HepG2 (cell line): ENCODE results near the gene NGLY1. TPM values are rescaled to one million over a fixed set of nuclear protein-coding genes. Genes with fewer than 3 reads are reported as not detected.

Experiments used
- ATAC-seq: fragments of 200-7000 bp; cut with Tn5 transposase; 3 replicates; pipeline ENCODE4 v1.9.1; 2020; ENCODE audit warnings: mild to moderate bottlenecking, moderate library complexity
- BruUV-seq: library from RNA; stranded (reverse); fragments of 400-500 nt; replicated peaks from 2 replicates; lab custom pipeline; 2021; lab: Mats Ljungman, UMichigan
- CTCF ChIA-PET: fragments of 300-600 bp; formaldehyde crosslinking; extraction: SDS; loops from one replicate; lab custom pipeline; 2021; ENCODE audit warnings: low total read pairs, inconsistent platforms, low intra/inter-chr PET ratio; lab: Yijun Ruan, JAX
- POLR2A ChIA-PET: fragments of 350-600 bp; sonication (Branson Sonifier 250); formaldehyde crosslinking; loops from one replicate; lab custom pipeline; 2020; ENCODE audit warnings: antibody characterized with exemption, inconsistent platforms; lab: Yijun Ruan, JAX
- DNase-seq: peaks from one replicate; pipeline ENCODE4 v3.0.0-alpha.2; 2015; ENCODE audit warnings: low spot score
- FAIRE-seq: peaks from 3 replicates; lab custom pipeline; 2011; peaks lifted over from hg19 to GRCh38; lab: Jason Lieb, UNC
- H2AFZ ChIP-seq: one replicate; pipeline ENCODE4 v1.6.1; 2011; ENCODE audit warnings: low read length, inconsistent platforms
- H3K27ac ChIP-seq: fragments of 300-600 bp; 3 replicates; pipeline ENCODE4 v1.8.0; 2011; ENCODE audit warnings: mixed run types, mild to moderate bottlenecking, mixed read lengths, low read length, inconsistent platforms; ENCODE audit not compliant: insufficient read depth; ENCODE audit errors: extremely low read length
- H3K27me3 ChIP-seq, 2 experiments: fragments of 200-600 bp in 1 of 2; 2 replicates in 1 of 2; 3 replicates in 1 of 2; pipeline versions ENCODE4 v1.6.0 to v1.8.0; 2011; ENCODE audit warnings: low read length in 2 of 2, mild to moderate bottlenecking in 2 of 2, moderate library complexity in 2 of 2, inconsistent platforms in 1 of 2; ENCODE audit not compliant: insufficient read depth in 2 of 2, control insufficient read depth in 1 of 2
- H3K36me3 ChIP-seq, 2 experiments: fragments of 200-600 bp in 1 of 2; replicated peaks in 1 of 2; 2 replicates in 1 of 2; 3 replicates in 1 of 2; pipeline versions ENCODE4 v1.5.1 to v1.8.0; 2011; ENCODE audit warnings: low read length in 2 of 2, inconsistent platforms in 1 of 2; ENCODE audit not compliant: insufficient read depth in 2 of 2, control insufficient read depth in 1 of 2
- H3K4me1 ChIP-seq: 2 replicates; pipeline ENCODE4 v1.5.1; 2012; ENCODE audit warnings: low read length, inconsistent platforms; ENCODE audit not compliant: insufficient read depth
- H3K4me2 ChIP-seq: 2 replicates; pipeline ENCODE4 v1.6.0; 2011; ENCODE audit warnings: low read depth, low read length, inconsistent platforms
- H3K4me3 ChIP-seq, 3 experiments: fragments of 200-600 bp in 1 of 3; sonication (generic), shearing (Covaris generic) in 1 of 3; replicated peaks in 1 of 3; 2 replicates each; pipeline ENCODE4 v1.5.1; 2011 to 2016; ENCODE audit warnings: low read length in 3 of 3, inconsistent platforms in 2 of 3, low read depth in 2 of 3, mild to moderate bottlenecking in 2 of 3, control low read depth in 1 of 3, mixed read lengths in 1 of 3; ENCODE audit not compliant: insufficient read depth in 1 of 3
- H3K79me2 ChIP-seq: one replicate; pipeline ENCODE4 v1.6.1; 2011; ENCODE audit warnings: low read length, inconsistent platforms; ENCODE audit not compliant: insufficient read depth
- H3K9ac ChIP-seq: 2 replicates; pipeline ENCODE4 v1.6.0; 2011; ENCODE audit warnings: mild to moderate bottlenecking, low read depth, low read length, inconsistent platforms; ENCODE audit not compliant: insufficient read depth
- H3K9me3 ChIP-seq: 2 replicates; pipeline ENCODE4 v1.5.1; 2012; ENCODE audit warnings: mild to moderate bottlenecking, low read length
- H4K20me1 ChIP-seq: 2 replicates; pipeline ENCODE4 v1.6.0; 2011; ENCODE audit warnings: inconsistent platforms, mild to moderate bottlenecking, low read length, moderate library complexity; ENCODE audit not compliant: insufficient read depth
- GMEB1 ChIP-seq: sonication (generic); formaldehyde crosslinking; IDR thresholded peaks from 2 replicates; pipeline ENCODE4 v1.5.1; 2020; ENCODE audit warnings: missing genetic modification reagents, mild to moderate bottlenecking, borderline replicate concordance
- JDP2 ChIP-seq: sonication (generic); formaldehyde crosslinking; IDR thresholded peaks from 2 replicates; pipeline ENCODE4 v1.8.1; 2022; ENCODE audit warnings: missing genetic modification reagents, borderline replicate concordance
- MED13 ChIP-seq: sonication (generic); formaldehyde crosslinking; IDR thresholded peaks from 2 replicates; pipeline ENCODE4 v1.5.0; 2020; ENCODE audit warnings: missing genetic modification reagents
- POLR2AphosphoS2 ChIP-seq: IDR thresholded peaks from 2 replicates; pipeline ENCODE4 v1.6.1; 2011; ENCODE audit warnings: low read depth, low read length, improper control_type of control experiment
- SETDB1 ChIP-seq: sonication (generic); formaldehyde crosslinking; IDR thresholded peaks from 2 replicates; pipeline ENCODE4 v1.5.1; 2020; ENCODE audit warnings: missing genetic modification reagents, mild to moderate bottlenecking, borderline replicate concordance
- TRIM22 ChIP-seq: fragments of 450-650 bp; IDR thresholded peaks from 2 replicates; pipeline ENCODE4 v1.6.1; 2017
- YY1 ChIP-seq: IDR thresholded peaks from 2 replicates; pipeline ENCODE4 v1.6.1; 2011; ENCODE audit warnings: low read length, low read depth, moderate library complexity, mild to moderate bottlenecking; ENCODE audit not compliant: insufficient read depth, insufficient replicate concordance
- ZBTB1 ChIP-seq: sonication (generic); formaldehyde crosslinking; IDR thresholded peaks from 2 replicates; pipeline ENCODE4 v1.4.0; 2020; ENCODE audit warnings: missing genetic modification reagents, borderline replicate concordance
- ZBTB33 ChIP-seq: sonication (generic); formaldehyde crosslinking; IDR thresholded peaks from 2 replicates; pipeline ENCODE4 v1.4.0; 2020; ENCODE audit warnings: missing genetic modification reagents
- ZFP36 ChIP-seq: fragments of 150-350 bp; IDR thresholded peaks from 2 replicates; pipeline ENCODE4 v1.6.1; 2018; ENCODE audit warnings: borderline replicate concordance, low read length, low read depth; ENCODE audit not compliant: partially characterized antibody
- ZNF383 ChIP-seq: sonication (generic); formaldehyde crosslinking; IDR thresholded peaks from 2 replicates; pipeline ENCODE4 v1.4.0; 2020; ENCODE audit warnings: missing genetic modification reagents, mild to moderate bottlenecking, borderline replicate concordance
- ZNF614 ChIP-seq: IDR thresholded peaks from 2 replicates; pipeline ENCODE4 v1.6.1; 2018; ENCODE audit warnings: missing biosample characterization, missing genetic modification reagents, inconsistent platforms, borderline replicate concordance
- ZNF670 ChIP-seq: sonication (generic); formaldehyde crosslinking; IDR thresholded peaks from 2 replicates; pipeline ENCODE4 v1.8.0; 2022; ENCODE audit warnings: mild to moderate bottlenecking, missing genetic modification reagents, borderline replicate concordance
- ZNF772 ChIP-seq: sonication (generic); formaldehyde crosslinking; IDR thresholded peaks from 2 replicates; pipeline ENCODE4 v1.5.0; 2020; ENCODE audit warnings: mild to moderate bottlenecking, missing genetic modification reagents
- ZNF850 ChIP-seq: sonication (generic); formaldehyde crosslinking; conservative IDR thresholded peaks from 2 replicates; pipeline ENCODE4 v1.9.0; 2021; ENCODE audit warnings: mild to moderate bottlenecking, missing genetic modification reagents
- ZUFSP ChIP-seq: sonication (generic); formaldehyde crosslinking; IDR thresholded peaks from 2 replicates; pipeline ENCODE4 v1.9.0; 2021; ENCODE audit warnings: missing genetic modification reagents, mild to moderate bottlenecking, borderline replicate concordance
- WGBS: methylation state at CpG from one replicate; pipeline ENCODE4 v1.1.6; 2017; ENCODE audit warnings: low lambda C conversion rate; 5-methylcytosine and 5-hydroxymethylcytosine counted together
- in situ Hi-C: cut with HindIII; loops from 2 replicates; pipeline ENCODE4 v1.10.0; 2017; ENCODE audit warnings: low pct_unique_long_range_greater_than_20kb; ENCODE audit not compliant: extremely low pct_ligation_motif_present
- intact Hi-C: fragments of 100-400 bp; cut with micrococcal nuclease; formaldehyde crosslinking; loops from one replicate; pipeline ENCODE4 v1.10.0; 2022; ENCODE audit not compliant: unreplicated experiment
- polyA plus RNA-seq, 8 experiments: library from polyadenylated mRNA; depleted of rRNA in 3 of 8; stranded (reverse) in 7 of 8; unstranded in 1 of 8; fragments of >200 nt; fragmentation: Illumina TruSeq in 4 of 8; extraction: Trizol in 4 of 8; gene quantifications; 2 replicates each; pipeline versions ENCODE4 v1.2.1 to v1.2.3, GENCODE V29; 2011 to 2016; ENCODE audit warnings: low read depth in 4 of 8, missing spikeins in 1 of 8, mixed read lengths in 1 of 8; ENCODE audit not compliant: insufficient read depth in 1 of 8
- total RNA-seq, 5 experiments: library from RNA; depleted of rRNA; stranded (reverse); fragments of >200 nt; fragmentation: Illumina TruSeq; extraction: Trizol; gene quantifications; 2 replicates each; pipeline ENCODE4 v1.2.3, GENCODE V29; 2016; ENCODE audit warnings: low read depth in 1 of 5

Gene NGLY1
- total and polyA plus RNA-seq, 2 of the 13 experiments (the other 11 are each of a cell fraction or from before 2014, with no cell fraction given), result 28.2 to 44.5 TPM

GRCh38 chr3:25727316-25727715 lies 55.9 kb downstream of the NGLY1 start:
- no TSS peak for BruUV-seq
- in situ Hi-C loops (no loop called here), intact Hi-C loops (loop anchor here (10.0 kb wide), 1 partner anchor 63 kb away; the partner anchor contains the start of gene TOP2B)
- DNase-seq (no peak), ATAC-seq (no peak), FAIRE-seq (no peak)
- 95% methylated on average over 6 of the region's 6 CpGs for WGBS
- Histone ChIP-seq H4K20me1 (no peaks in the 10 kb centered on the region), H3K27me3 (no peaks in the 10 kb centered on the region), H3K9ac (no peak overlapping the region), H3K9me3 (no peaks in the 10 kb centered on the region), H3K4me3 (no peak overlapping the region), H3K79me2 (no peaks in the 10 kb centered on the region), H3K27ac (no peak overlapping the region), H2AFZ (no peak overlapping the region), H3K4me2 (no peak overlapping the region), H3K4me1 (no peaks in the 10 kb centered on the region), H3K36me3 (peaks cover 4 to 36% of the 10 kb centered on the region in 2 experiments)
- CTCF ChIA-PET, result no interaction called here
- POLR2A ChIA-PET, result no interaction called here
- TF ChIP-seq ZFP36 (no peak), GMEB1 (no peak), MED13 (CRISPR knock-in tag) (no peak), ZNF670 (no peak), ZBTB33 (CRISPR knock-in tag) (no peak), YY1 (no peak), JDP2 (CRISPR knock-in tag) (no peak), ZNF614 (CRISPR knock-in tag) (no peak), SETDB1 (CRISPR knock-in tag) (no peak), POLR2AphosphoS2 (no peak), ZNF772 (no peak), ZNF850 (CRISPR knock-in tag) (no peak), ZBTB1 (no peak), TRIM22 (no peak), ZNF383 (CRISPR knock-in tag) (no peak), ZUFSP (CRISPR knock-in tag) (no peak)
